HFF-Myc (cell line): ENCODE data around the gene XPR1.
"Not testable (repeated sequence)": the region's sequence is repeated elsewhere in the genome, so short reads cannot be mapped to it uniquely, and the experiment has no call there.

Experiments
- DNase-seq: peaks from one replicate; pipeline ENCODE4 v3.0.0-alpha.2; 2011; ENCODE audit warnings: low read depth; ENCODE audit errors: extremely low read depth
- H3K4me3 ChIP-seq: replicated peaks from 2 replicates; pipeline ENCODE4 v1.5.1; 2011; ENCODE audit warnings: low read depth, mild to moderate bottlenecking, control low read depth, low read length
- CTCF ChIP-seq: IDR thresholded peaks from 2 replicates; pipeline ENCODE4 v1.5.1; 2012; ENCODE audit warnings: mild to moderate bottlenecking, low read depth, low read length, control low read depth; ENCODE audit errors: missing control alignments

Gene XPR1

GRCh38 chr1:180811886-180812285, 180.1 kb downstream of the XPR1 start:
- no peak for DNase-seq
- no peak for TF ChIP-seq CTCF
- H3K4me3 ChIP-seq = no peak overlapping the region

GRCh38 chr1:180814258-180814657, 182.4 kb downstream of the XPR1 start:
- no peak for TF ChIP-seq CTCF
- no peak for DNase-seq
- no peak overlapping the region for H3K4me3 ChIP-seq

GRCh38 chr1:180815188-180815587, 183.4 kb downstream of the XPR1 start:
- no peak for TF ChIP-seq CTCF
- DNase-seq = no peak
- H3K4me3 ChIP-seq = no peak overlapping the region

- no peak for DNase-seq
- TF ChIP-seq CTCF = no peak
- H3K4me3 ChIP-seq = no peak overlapping the region
These were observed 184.3 kb downstream of the XPR1 start for GRCh38 chr1:180816132-180816531.

- TF ChIP-seq CTCF = no peak
- no peak overlapping the region for H3K4me3 ChIP-seq
- no peak for DNase-seq
These were observed 190.1 kb downstream of the XPR1 start for GRCh38 chr1:180821970-180822369.

- DNase-seq, H3K4me3 ChIP-seq: not testable (repeated sequence)
These were observed 199.7 kb downstream of the XPR1 start for GRCh38 chr1:180831507-180831906.

- DNase-seq, H3K4me3 ChIP-seq: not testable (repeated sequence)
These were observed 201.4 kb downstream of the XPR1 start for GRCh38 chr1:180833180-180833579.

- H3K4me3 ChIP-seq = no peak overlapping the region
- DNase-seq = no peak
- TF ChIP-seq CTCF = no peak
These were observed 204.6 kb downstream of the XPR1 start for GRCh38 chr1:180836449-180836848.
